ENCODE measurements around the gene WASL.
"Not testable (repeated sequence)": the region's sequence is repeated elsewhere in the genome, so short reads cannot be mapped to it uniquely, and the experiment has no call there.

DNA sequence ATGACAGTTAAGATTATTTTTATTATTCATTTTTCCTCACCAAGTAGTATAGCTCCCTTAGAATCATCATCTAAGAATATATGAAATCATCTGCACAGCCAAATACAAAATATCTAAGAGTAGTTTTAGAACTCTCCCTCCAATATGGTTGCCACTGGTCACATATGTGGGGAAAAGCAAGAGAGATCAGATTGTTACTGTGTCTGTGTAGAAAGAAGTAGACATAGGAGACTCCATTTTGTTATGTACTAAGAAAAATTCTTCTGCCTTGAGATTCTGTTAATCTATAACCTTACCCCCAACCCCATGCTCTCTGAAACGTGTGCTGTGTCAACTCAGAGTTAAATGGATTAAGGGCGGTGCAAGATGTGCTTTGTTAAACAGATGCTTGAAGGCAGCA lies 31.7 kb upstream of the WASL start:
- TF ChIP-seq POLR2A (IDR thresholded peaks at IDR 0.05; ENCODE audit: insufficient read depth in 1 of 2, low read depth in 2 of 2, low read length in 2 of 2); ZNF619 (CRISPR knock-in tag; IDR thresholded peaks at IDR 0.05); CC2D1A (CRISPR knock-in tag; IDR thresholded peaks at IDR 0.05); RXRA (CRISPR knock-in tag; IDR thresholded peaks at IDR 0.05); ZNF12 (CRISPR knock-in tag; IDR thresholded peaks at IDR 0.05); SRY (CRISPR knock-in tag; IDR thresholded peaks at IDR 0.05); GABPA (IDR thresholded peaks at IDR 0.05; ENCODE audit: low read depth, low read length); GABPA (CRISPR knock-in tag; IDR thresholded peaks at IDR 0.05; ENCODE audit: low read depth); MXI1 (IDR thresholded peaks at IDR 0.05; ENCODE audit: borderline replicate concordance, low read depth, low read length); ZNF776 (CRISPR knock-in tag; IDR thresholded peaks at IDR 0.05); SAP130 (CRISPR knock-in tag; IDR thresholded peaks at IDR 0.05; ENCODE audit: low read depth): not testable (repeated sequence)
- TF ChIP-seq, protein P1, sequence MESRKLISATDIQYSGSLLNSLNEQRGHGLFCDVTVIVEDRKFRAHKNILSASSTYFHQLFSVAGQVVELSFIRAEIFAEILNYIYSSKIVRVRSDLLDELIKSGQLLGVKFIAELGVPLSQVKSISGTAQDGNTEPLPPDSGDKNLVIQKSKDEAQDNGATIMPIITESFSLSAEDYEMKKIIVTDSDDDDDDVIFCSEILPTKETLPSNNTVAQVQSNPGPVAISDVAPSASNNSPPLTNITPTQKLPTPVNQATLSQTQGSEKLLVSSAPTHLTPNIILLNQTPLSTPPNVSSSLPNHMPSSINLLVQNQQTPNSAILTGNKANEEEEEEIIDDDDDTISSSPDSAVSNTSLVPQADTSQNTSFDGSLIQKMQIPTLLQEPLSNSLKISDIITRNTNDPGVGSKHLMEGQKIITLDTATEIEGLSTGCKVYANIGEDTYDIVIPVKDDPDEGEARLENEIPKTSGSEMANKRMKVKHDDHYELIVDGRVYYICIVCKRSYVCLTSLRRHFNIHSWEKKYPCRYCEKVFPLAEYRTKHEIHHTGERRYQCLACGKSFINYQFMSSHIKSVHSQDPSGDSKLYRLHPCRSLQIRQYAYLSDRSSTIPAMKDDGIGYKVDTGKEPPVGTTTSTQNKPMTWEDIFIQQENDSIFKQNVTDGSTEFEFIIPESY (CRISPR knock-in tag; IDR thresholded peaks at IDR 0.05), result not testable (repeated sequence)
- TF ChIP-seq, protein P2, sequence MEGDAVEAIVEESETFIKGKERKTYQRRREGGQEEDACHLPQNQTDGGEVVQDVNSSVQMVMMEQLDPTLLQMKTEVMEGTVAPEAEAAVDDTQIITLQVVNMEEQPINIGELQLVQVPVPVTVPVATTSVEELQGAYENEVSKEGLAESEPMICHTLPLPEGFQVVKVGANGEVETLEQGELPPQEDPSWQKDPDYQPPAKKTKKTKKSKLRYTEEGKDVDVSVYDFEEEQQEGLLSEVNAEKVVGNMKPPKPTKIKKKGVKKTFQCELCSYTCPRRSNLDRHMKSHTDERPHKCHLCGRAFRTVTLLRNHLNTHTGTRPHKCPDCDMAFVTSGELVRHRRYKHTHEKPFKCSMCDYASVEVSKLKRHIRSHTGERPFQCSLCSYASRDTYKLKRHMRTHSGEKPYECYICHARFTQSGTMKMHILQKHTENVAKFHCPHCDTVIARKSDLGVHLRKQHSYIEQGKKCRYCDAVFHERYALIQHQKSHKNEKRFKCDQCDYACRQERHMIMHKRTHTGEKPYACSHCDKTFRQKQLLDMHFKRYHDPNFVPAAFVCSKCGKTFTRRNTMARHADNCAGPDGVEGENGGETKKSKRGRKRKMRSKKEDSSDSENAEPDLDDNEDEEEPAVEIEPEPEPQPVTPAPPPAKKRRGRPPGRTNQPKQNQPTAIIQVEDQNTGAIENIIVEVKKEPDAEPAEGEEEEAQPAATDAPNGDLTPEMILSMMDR (CRISPR knock-in tag; IDR thresholded peaks at IDR 0.05), result not testable (repeated sequence)
- TF ChIP-seq, protein P3, sequence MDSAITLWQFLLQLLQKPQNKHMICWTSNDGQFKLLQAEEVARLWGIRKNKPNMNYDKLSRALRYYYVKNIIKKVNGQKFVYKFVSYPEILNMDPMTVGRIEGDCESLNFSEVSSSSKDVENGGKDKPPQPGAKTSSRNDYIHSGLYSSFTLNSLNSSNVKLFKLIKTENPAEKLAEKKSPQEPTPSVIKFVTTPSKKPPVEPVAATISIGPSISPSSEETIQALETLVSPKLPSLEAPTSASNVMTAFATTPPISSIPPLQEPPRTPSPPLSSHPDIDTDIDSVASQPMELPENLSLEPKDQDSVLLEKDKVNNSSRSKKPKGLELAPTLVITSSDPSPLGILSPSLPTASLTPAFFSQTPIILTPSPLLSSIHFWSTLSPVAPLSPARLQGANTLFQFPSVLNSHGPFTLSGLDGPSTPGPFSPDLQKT (CRISPR knock-in tag; IDR thresholded peaks at IDR 0.05; ENCODE audit: borderline replicate concordance), result not testable (repeated sequence)
- TF ChIP-seq, protein P4, sequence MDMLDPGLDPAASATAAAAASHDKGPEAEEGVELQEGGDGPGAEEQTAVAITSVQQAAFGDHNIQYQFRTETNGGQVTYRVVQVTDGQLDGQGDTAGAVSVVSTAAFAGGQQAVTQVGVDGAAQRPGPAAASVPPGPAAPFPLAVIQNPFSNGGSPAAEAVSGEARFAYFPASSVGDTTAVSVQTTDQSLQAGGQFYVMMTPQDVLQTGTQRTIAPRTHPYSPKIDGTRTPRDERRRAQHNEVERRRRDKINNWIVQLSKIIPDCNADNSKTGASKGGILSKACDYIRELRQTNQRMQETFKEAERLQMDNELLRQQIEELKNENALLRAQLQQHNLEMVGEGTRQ (IDR thresholded peaks at IDR 0.05; ENCODE audit: low read depth, low read length), result not testable (repeated sequence)
- TF ChIP-seq, protein P4 (CRISPR knock-in tag; IDR thresholded peaks at IDR 0.05; ENCODE audit: borderline replicate concordance), result not testable (repeated sequence)
